Measurements from ENCODE around the gene SOX2. TPM values are rescaled to one million over a fixed set of nuclear protein-coding genes. Genes with fewer than 3 reads are reported as not detected.

Gene SOX2
- total RNA-seq, 1 experiment from 2014 or later: 189 TPM

- TF ChIP-seq PRDM15 (CRISPR knock-in tag; IDR thresholded peaks at IDR 0.05): no peak
- TF ChIP-seq CBFB (CRISPR knock-in tag; IDR thresholded peaks at IDR 0.05; ENCODE audit: low read depth): no peak
Measured at GRCh38 chr3:181757694-181758306, 46.1 kb downstream of the SOX2 start (continued).

GRCh38 chr3:181761906-181762305 lies 50.2 kb downstream of the SOX2 start:
- no peak for TF ChIP-seq ZNF281 (CRISPR knock-in tag; IDR thresholded peaks at IDR 0.05)
- TF ChIP-seq FOXJ3 (CRISPR knock-in tag; IDR thresholded peaks at IDR 0.05; ENCODE audit: borderline replicate concordance): no peak
- no peak for TF ChIP-seq CBFB (CRISPR knock-in tag; IDR thresholded peaks at IDR 0.05; ENCODE audit: low read depth)
- TF ChIP-seq ATF3 (CRISPR knock-in tag; conservative IDR thresholded peaks at IDR 0.05): no peak
- TF ChIP-seq ZNF396 (CRISPR knock-in tag; IDR thresholded peaks at IDR 0.05; ENCODE audit: borderline replicate concordance): no peak
- TF ChIP-seq NFE2L1 (CRISPR knock-in tag; IDR thresholded peaks at IDR 0.05): no peak
- no peak for TF ChIP-seq ATF2 (CRISPR knock-in tag; IDR thresholded peaks at IDR 0.05; ENCODE audit: borderline replicate concordance, low read depth)
- TF ChIP-seq SOX15 (CRISPR knock-in tag; IDR thresholded peaks at IDR 0.05): no peak
- TF ChIP-seq E2F1 (CRISPR knock-in tag; IDR thresholded peaks at IDR 0.05): no peak
- no peak for TF ChIP-seq ZNF263 (CRISPR knock-in tag; IDR thresholded peaks at IDR 0.05; ENCODE audit: low read depth)
- no peak for TF ChIP-seq USF1 (CRISPR knock-in tag; IDR thresholded peaks at IDR 0.05)
- no peak for TF ChIP-seq CTCF (IDR thresholded peaks at IDR 0.05)
- TF ChIP-seq NR2C2 (CRISPR knock-in tag; IDR thresholded peaks at IDR 0.05): no peak
- TF ChIP-seq TEAD1 (CRISPR knock-in tag; IDR thresholded peaks at IDR 0.05): no peak
- no peak for TF ChIP-seq PRDM15 (CRISPR knock-in tag; IDR thresholded peaks at IDR 0.05)
- TF ChIP-seq ZNF512 (CRISPR knock-in tag; IDR thresholded peaks at IDR 0.05; ENCODE audit: borderline replicate concordance): no peak
- Mint-ChIP-seq H3K4me3 (no peak overlapping the region), H3K36me3 (no peaks in the 10 kb centered on the region), H3K4me1 (peaks cover 50% of the 10 kb centered on the region), H3K27me3 (ENCODE audit: low read depth) (no peaks in the 10 kb centered on the region), H3K27ac (no peak overlapping the region), H3K9me3 (no peaks in the 10 kb centered on the region)
- CTCF ChIA-PET: no interaction called here
- DNase-seq (ENCODE audit: low spot score) (no peak), ATAC-seq (no peak)
- POLR2A ChIA-PET: interaction anchor here (0.6 kb wide), 1 partner anchor 15 kb away, joined by 4 read pairs; no protein-coding TSS in a partner anchor

All from WTC11 (cell line).